GM23338 (cell line): ENCODE results near the gene C10orf71. TPM values are rescaled to one million over a fixed set of nuclear protein-coding genes. Genes with fewer than 3 reads are reported as not detected.

Source experiments
- ATAC-seq: fragments of 200-7000 bp; cut with Tn5 transposase; 3 replicates; pipeline ENCODE4 v1.9.1; 2020
- DNase-seq: peaks from one replicate; pipeline ENCODE4 v3.0.0-alpha.2; 2015; ENCODE audit warnings: low spot score
- H2AFZ ChIP-seq: fragments of 200-600 bp; sonication (generic); 2 replicates; pipeline ENCODE4 v1.8.0; 2016; ENCODE audit warnings: antibody characterized with exemption, mild to moderate bottlenecking, moderate library complexity
- H3F3A ChIP-seq: fragments of 200-600 bp; sonication (generic); replicated peaks from 2 replicates; pipeline ENCODE4 v1.8.0; 2017; ENCODE audit warnings: antibody characterized with exemption, mixed run types, low read depth
- H3K27ac ChIP-seq: fragments of 200-600 bp; sonication (generic); 2 replicates; pipeline ENCODE4 v1.6.1; 2016; ENCODE audit warnings: low read depth
- H3K27me3 ChIP-seq: fragments of 200-600 bp; sonication (generic); 2 replicates; pipeline ENCODE4 v1.8.0; 2016; ENCODE audit warnings: mild to moderate bottlenecking, mixed run types, moderate library complexity; ENCODE audit not compliant: insufficient read depth
- H3K36me3 ChIP-seq: fragments of 200-600 bp; sonication (generic); 2 replicates; pipeline ENCODE4 v1.8.0; 2016; ENCODE audit warnings: mild to moderate bottlenecking; ENCODE audit not compliant: insufficient read depth
- H3K4me1 ChIP-seq: fragments of 200-600 bp; sonication (generic); 2 replicates; pipeline ENCODE4 v1.8.0; 2016; ENCODE audit warnings: mild to moderate bottlenecking, moderate library complexity; ENCODE audit not compliant: insufficient read depth
- H3K4me2 ChIP-seq: fragments of 200-600 bp; sonication (generic); 2 replicates; pipeline ENCODE4 v1.7.1; 2017; ENCODE audit warnings: mixed run types
- H3K4me3 ChIP-seq: fragments of 200-600 bp; sonication (generic); 2 replicates; pipeline ENCODE4 v1.6.1; 2016; ENCODE audit warnings: mixed run types
- H3K79me2 ChIP-seq: fragments of 200-600 bp; sonication (generic); replicated peaks from 2 replicates; pipeline ENCODE4 v1.8.0; 2017; ENCODE audit warnings: mild to moderate bottlenecking; ENCODE audit not compliant: insufficient read depth
- H3K9me2 ChIP-seq: fragments of 200-600 bp; sonication (generic); 2 replicates; pipeline ENCODE4 v1.8.0; 2017; ENCODE audit not compliant: insufficient read depth
- H4K20me1 ChIP-seq: fragments of 200-600 bp; sonication (generic); replicated peaks from 2 replicates; pipeline ENCODE4 v1.8.0; 2017; ENCODE audit warnings: mild to moderate bottlenecking; ENCODE audit not compliant: insufficient read depth
- H3K27ac Mint-ChIP-seq: 2 replicates; pipeline ENCODE4 v1.8.0; 2020; ENCODE audit warnings: inconsistent platforms, mild to moderate bottlenecking, moderate library complexity, mixed read lengths
- H3K27me3 Mint-ChIP-seq: 3 replicates; pipeline ENCODE4 v1.8.0; 2022; ENCODE audit warnings: low read depth, mild to moderate bottlenecking, moderate library complexity, mixed read lengths, inconsistent platforms; ENCODE audit not compliant: insufficient read depth, poor library complexity
- H3K36me3 Mint-ChIP-seq: 3 replicates; pipeline ENCODE4 v1.8.0; 2021; ENCODE audit warnings: low read depth, mild to moderate bottlenecking, inconsistent platforms, moderate library complexity, mixed read lengths
- H3K4me1 Mint-ChIP-seq: 3 replicates; pipeline ENCODE4 v1.8.0; 2020; ENCODE audit warnings: mild to moderate bottlenecking, inconsistent platforms, mixed read lengths
- H3K4me3 Mint-ChIP-seq: 3 replicates; pipeline ENCODE4 v1.8.0; 2021; ENCODE audit warnings: moderate library complexity, mild to moderate bottlenecking, inconsistent platforms, mixed read lengths
- H3K9me3 Mint-ChIP-seq: 3 replicates; pipeline ENCODE4 v1.8.0; 2020; ENCODE audit warnings: moderate library complexity, mild to moderate bottlenecking, inconsistent platforms, mixed read lengths
- CREB1 ChIP-seq: fragments of 250-450 bp; sonication (Bioruptor Pico); IDR thresholded peaks from 2 replicates; pipeline ENCODE4 v1.5.0; 2020; ENCODE audit warnings: low read depth, mild to moderate bottlenecking, moderate library complexity
- EZH2 ChIP-seq: fragments of 200-600 bp; sonication (generic); IDR thresholded peaks from one replicate; pipeline ENCODE4 v1.8.0; 2017; ENCODE audit warnings: antibody characterized with exemption, mild to moderate bottlenecking, low read depth; ENCODE audit not compliant: unreplicated experiment
- EZH2phosphoT487 ChIP-seq: fragments of 200-600 bp; sonication (generic); IDR thresholded peaks from one replicate; pipeline ENCODE4 v1.8.1; 2018; ENCODE audit warnings: antibody characterized with exemption; ENCODE audit not compliant: unreplicated experiment
- STAT1 ChIP-seq: IDR thresholded peaks from one replicate; pipeline ENCODE4 v1.6.1; 2016; ENCODE audit warnings: antibody characterized with exemption; ENCODE audit not compliant: unreplicated experiment
- ZNF114 ChIP-seq: fragments of 250-450 bp; sonication (Bioruptor Pico); IDR thresholded peaks from 2 replicates; pipeline ENCODE4 v1.5.0; 2020; ENCODE audit warnings: mild to moderate bottlenecking, moderate library complexity
- ZNF331 ChIP-seq: fragments of 250-450 bp; sonication (Bioruptor Pico); IDR thresholded peaks from 2 replicates; pipeline ENCODE4 v1.5.0; 2020; ENCODE audit warnings: low read depth, mild to moderate bottlenecking, moderate library complexity
- polyA plus RNA-seq: library from polyadenylated mRNA; unstranded; fragments of >200 nt; fragmentation: Nextera tagmentation; extraction: Ambion mirVana; gene quantifications from 2 replicates; pipeline ENCODE4 v1.2.1, GENCODE V29; 2016
- total RNA-seq: library from RNA; depleted of rRNA; stranded (reverse); fragments of >200 nt; shearing (Covaris generic); gene quantifications from 2 replicates; pipeline ENCODE4 v1.2.3, GENCODE V29; 2014
- TF ChIP-seq, protein P1 (sequence below): IDR thresholded peaks from one replicate; pipeline ENCODE4 v1.6.1; 2018; ENCODE audit warnings: antibody characterized with exemption; ENCODE audit not compliant: unreplicated experiment
- TF ChIP-seq, protein P2 (sequence below): IDR thresholded peaks from 2 replicates; pipeline ENCODE4 v1.6.1; 2016; ENCODE audit warnings: antibody characterized with exemption
- TF ChIP-seq, protein P3 (sequence below): fragments of 250-450 bp; sonication (Bioruptor Pico); IDR thresholded peaks from 2 replicates; pipeline ENCODE4 v1.5.0; 2020; ENCODE audit warnings: mild to moderate bottlenecking, moderate library complexity

Gene C10orf71
- total and polyA plus RNA-seq, 2 experiments from 2014 or later = not detected

DNA sequence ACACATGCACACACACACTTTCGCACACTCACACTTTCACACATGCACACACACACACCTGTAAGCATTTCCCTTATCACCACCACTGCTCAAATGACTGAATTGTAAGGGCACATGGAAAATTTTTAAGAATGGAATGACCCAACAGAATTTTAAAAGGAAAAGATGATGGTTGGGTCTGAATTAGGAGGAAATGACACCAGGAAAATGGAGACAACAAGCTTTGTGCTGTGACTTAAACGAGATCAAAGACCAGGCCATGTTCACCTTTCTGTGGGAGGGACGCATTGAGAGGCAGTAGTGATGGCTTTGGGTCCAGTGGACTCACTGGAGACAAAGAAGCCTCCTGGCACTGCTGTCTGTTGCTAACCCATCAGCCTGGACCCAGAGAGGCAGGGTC is 16.7 kb upstream of the C10orf71 start (continued):
- no peak for TF ChIP-seq ZNF331
- TF ChIP-seq, protein P1, sequence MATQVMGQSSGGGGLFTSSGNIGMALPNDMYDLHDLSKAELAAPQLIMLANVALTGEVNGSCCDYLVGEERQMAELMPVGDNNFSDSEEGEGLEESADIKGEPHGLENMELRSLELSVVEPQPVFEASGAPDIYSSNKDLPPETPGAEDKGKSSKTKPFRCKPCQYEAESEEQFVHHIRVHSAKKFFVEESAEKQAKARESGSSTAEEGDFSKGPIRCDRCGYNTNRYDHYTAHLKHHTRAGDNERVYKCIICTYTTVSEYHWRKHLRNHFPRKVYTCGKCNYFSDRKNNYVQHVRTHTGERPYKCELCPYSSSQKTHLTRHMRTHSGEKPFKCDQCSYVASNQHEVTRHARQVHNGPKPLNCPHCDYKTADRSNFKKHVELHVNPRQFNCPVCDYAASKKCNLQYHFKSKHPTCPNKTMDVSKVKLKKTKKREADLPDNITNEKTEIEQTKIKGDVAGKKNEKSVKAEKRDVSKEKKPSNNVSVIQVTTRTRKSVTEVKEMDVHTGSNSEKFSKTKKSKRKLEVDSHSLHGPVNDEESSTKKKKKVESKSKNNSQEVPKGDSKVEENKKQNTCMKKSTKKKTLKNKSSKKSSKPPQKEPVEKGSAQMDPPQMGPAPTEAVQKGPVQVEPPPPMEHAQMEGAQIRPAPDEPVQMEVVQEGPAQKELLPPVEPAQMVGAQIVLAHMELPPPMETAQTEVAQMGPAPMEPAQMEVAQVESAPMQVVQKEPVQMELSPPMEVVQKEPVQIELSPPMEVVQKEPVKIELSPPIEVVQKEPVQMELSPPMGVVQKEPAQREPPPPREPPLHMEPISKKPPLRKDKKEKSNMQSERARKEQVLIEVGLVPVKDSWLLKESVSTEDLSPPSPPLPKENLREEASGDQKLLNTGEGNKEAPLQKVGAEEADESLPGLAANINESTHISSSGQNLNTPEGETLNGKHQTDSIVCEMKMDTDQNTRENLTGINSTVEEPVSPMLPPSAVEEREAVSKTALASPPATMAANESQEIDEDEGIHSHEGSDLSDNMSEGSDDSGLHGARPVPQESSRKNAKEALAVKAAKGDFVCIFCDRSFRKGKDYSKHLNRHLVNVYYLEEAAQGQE = no peak

DNA sequence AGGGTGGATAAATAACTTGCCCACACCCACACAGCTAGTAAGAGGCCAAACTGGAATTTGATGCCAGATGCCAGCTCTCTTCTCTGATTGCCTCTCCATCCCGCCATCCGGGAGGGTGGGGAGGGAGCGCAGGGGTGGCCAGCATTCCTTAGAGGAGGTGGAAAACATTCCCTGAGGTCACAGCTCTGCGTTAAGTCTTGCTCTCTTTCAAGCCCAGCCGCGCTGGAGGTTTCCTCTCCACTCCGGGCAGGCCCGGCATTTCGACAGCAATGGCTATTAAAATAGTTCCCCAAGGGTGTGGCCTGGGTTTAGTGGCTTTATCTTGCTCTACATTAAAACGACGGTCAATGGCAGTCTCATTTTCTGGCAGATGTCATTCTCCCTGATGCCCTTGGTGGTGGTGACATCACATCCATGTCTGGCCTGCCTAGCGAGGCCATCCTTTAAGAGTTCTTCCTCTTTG is 16.1 kb upstream of the C10orf71 start:
- Histone ChIP-seq H3K36me3 (no peaks in the 10 kb centered on the region), H3K27ac (no peak overlapping the region), H3K4me1 (no peaks in the 10 kb centered on the region), H3K79me2 (no peaks in the 10 kb centered on the region), H3K9me2 (no peaks in the 10 kb centered on the region; the same call in 1 of the 2 replicates), H4K20me1 (no peaks in the 10 kb centered on the region), H3K4me3 (no peak overlapping the region), H2AFZ (no peak overlapping the region), H3F3A (no peaks in the 10 kb centered on the region), H3K27me3 (no peaks in the 10 kb centered on the region), H3K4me2 (no peak overlapping the region)
- peak; percentile 19 for DNase-seq
- no peak for ATAC-seq
- no peaks in the 10 kb centered on the region for H3K9me3 Mint-ChIP-seq
- no peak overlapping the region for H3K4me3 Mint-ChIP-seq
- no peak overlapping the region for H3K27ac Mint-ChIP-seq
- H3K4me1 Mint-ChIP-seq = no peaks in the 10 kb centered on the region; the same call in 2 of the 3 replicates
- no peaks in the 10 kb centered on the region for H3K36me3 Mint-ChIP-seq
- no peaks in the 10 kb centered on the region for H3K27me3 Mint-ChIP-seq
- no peak for TF ChIP-seq EZH2
- TF ChIP-seq EZH2phosphoT487 = no peak
- TF ChIP-seq, protein P1 = no peak
- no peak for TF ChIP-seq ZNF331
- TF ChIP-seq CREB1 (CRISPR knock-in tag) = no peak
- no peak for TF ChIP-seq STAT1
- no peak for TF ChIP-seq ZNF114
- TF ChIP-seq, protein P2, sequence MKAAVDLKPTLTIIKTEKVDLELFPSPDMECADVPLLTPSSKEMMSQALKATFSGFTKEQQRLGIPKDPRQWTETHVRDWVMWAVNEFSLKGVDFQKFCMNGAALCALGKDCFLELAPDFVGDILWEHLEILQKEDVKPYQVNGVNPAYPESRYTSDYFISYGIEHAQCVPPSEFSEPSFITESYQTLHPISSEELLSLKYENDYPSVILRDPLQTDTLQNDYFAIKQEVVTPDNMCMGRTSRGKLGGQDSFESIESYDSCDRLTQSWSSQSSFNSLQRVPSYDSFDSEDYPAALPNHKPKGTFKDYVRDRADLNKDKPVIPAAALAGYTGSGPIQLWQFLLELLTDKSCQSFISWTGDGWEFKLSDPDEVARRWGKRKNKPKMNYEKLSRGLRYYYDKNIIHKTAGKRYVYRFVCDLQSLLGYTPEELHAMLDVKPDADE = no peak
- TF ChIP-seq, protein P3, sequence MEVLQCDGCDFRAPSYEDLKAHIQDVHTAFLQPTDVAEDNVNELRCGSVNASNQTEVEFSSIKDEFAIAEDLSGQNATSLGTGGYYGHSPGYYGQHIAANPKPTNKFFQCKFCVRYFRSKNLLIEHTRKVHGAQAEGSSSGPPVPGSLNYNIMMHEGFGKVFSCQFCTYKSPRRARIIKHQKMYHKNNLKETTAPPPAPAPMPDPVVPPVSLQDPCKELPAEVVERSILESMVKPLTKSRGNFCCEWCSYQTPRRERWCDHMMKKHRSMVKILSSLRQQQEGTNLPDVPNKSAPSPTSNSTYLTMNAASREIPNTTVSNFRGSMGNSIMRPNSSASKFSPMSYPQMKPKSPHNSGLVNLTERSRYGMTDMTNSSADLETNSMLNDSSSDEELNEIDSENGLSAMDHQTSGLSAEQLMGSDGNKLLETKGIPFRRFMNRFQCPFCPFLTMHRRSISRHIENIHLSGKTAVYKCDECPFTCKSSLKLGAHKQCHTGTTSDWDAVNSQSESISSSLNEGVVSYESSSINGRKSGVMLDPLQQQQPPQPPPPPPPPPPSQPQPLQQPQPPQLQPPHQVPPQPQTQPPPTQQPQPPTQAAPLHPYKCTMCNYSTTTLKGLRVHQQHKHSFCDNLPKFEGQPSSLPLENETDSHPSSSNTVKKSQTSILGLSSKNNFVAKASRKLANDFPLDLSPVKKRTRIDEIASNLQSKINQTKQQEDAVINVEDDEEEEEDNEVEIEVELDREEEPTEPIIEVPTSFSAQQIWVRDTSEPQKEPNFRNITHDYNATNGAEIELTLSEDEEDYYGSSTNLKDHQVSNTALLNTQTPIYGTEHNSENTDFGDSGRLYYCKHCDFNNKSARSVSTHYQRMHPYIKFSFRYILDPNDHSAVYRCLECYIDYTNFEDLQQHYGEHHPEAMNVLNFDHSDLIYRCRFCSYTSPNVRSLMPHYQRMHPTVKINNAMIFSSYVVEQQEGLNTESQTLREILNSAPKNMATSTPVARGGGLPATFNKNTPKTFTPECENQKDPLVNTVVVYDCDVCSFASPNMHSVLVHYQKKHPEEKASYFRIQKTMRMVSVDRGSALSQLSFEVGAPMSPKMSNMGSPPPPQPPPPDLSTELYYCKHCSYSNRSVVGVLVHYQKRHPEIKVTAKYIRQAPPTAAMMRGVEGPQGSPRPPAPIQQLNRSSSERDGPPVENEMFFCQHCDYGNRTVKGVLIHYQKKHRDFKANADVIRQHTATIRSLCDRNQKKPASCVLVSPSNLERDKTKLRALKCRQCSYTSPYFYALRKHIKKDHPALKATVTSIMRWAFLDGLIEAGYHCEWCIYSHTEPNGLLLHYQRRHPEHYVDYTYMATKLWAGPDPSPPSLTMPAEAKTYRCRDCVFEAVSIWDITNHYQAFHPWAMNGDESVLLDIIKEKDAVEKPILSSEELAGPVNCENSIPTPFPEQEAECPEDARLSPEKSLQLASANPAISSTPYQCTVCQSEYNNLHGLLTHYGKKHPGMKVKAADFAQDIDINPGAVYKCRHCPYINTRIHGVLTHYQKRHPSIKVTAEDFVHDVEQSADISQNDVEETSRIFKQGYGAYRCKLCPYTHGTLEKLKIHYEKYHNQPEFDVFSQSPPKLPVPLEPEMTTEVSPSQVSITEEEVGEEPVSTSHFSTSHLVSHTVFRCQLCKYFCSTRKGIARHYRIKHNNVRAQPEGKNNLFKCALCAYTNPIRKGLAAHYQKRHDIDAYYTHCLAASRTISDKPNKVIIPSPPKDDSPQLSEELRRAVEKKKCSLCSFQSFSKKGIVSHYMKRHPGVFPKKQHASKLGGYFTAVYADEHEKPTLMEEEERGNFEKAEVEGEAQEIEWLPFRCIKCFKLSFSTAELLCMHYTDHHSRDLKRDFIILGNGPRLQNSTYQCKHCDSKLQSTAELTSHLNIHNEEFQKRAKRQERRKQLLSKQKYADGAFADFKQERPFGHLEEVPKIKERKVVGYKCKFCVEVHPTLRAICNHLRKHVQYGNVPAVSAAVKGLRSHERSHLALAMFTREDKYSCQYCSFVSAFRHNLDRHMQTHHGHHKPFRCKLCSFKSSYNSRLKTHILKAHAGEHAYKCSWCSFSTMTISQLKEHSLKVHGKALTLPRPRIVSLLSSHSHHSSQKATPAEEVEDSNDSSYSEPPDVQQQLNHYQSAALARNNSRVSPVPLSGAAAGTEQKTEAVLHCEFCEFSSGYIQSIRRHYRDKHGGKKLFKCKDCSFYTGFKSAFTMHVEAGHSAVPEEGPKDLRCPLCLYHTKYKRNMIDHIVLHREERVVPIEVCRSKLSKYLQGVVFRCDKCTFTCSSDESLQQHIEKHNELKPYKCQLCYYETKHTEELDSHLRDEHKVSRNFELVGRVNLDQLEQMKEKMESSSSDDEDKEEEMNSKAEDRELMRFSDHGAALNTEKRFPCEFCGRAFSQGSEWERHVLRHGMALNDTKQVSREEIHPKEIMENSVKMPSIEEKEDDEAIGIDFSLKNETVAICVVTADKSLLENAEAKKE (CRISPR knock-in tag) = no peak
